NT2/D1 (cell line): ENCODE data around the gene DOCK7.
A peak's percentile ranks its signal among the peaks of the same experiment; 100 is the strongest.

ENCODE experiments used
- DNase-seq: peaks from one replicate; pipeline ENCODE4 v3.0.0-alpha.2; 2011; ENCODE audit warnings: low read depth, low spot score
- H3K27me3 ChIP-seq: 2 replicates; pipeline ENCODE4 v1.6.0; 2011; ENCODE audit warnings: mild to moderate bottlenecking; ENCODE audit not compliant: insufficient read length, insufficient read depth
- H3K36me3 ChIP-seq: 2 replicates; pipeline ENCODE4 v1.6.1; 2011; ENCODE audit warnings: mild to moderate bottlenecking, low read length, mixed read lengths; ENCODE audit not compliant: insufficient read depth, insufficient read length
- H3K4me1 ChIP-seq: 2 replicates; pipeline ENCODE4 v1.5.1; 2011; ENCODE audit not compliant: insufficient read depth, insufficient read length
- H3K4me3 ChIP-seq: 2 replicates; pipeline ENCODE4 v1.5.1; 2011; ENCODE audit warnings: low read depth; ENCODE audit not compliant: insufficient read length
- H3K9ac ChIP-seq: 2 replicates; pipeline ENCODE4 v1.6.0; 2011; ENCODE audit warnings: low read depth; ENCODE audit not compliant: insufficient read length
- H3K9me3 ChIP-seq: 2 replicates; pipeline ENCODE4 v1.5.1; 2011; ENCODE audit warnings: mild to moderate bottlenecking, low read length; ENCODE audit not compliant: insufficient read depth
- SUZ12 ChIP-seq: IDR thresholded peaks from 2 replicates; pipeline ENCODE4 v1.6.1; 2011; ENCODE audit not compliant: insufficient read length, insufficient read depth; ENCODE audit errors: extremely low read depth
- YY1 ChIP-seq: IDR thresholded peaks from 2 replicates; pipeline ENCODE4 v1.6.1; 2011; ENCODE audit not compliant: insufficient read length, insufficient read depth
- ZNF274 ChIP-seq: IDR thresholded peaks from 2 replicates; pipeline ENCODE4 v1.6.1; 2011; ENCODE audit warnings: mild to moderate bottlenecking, low read depth, low read length

Gene DOCK7

DNA sequence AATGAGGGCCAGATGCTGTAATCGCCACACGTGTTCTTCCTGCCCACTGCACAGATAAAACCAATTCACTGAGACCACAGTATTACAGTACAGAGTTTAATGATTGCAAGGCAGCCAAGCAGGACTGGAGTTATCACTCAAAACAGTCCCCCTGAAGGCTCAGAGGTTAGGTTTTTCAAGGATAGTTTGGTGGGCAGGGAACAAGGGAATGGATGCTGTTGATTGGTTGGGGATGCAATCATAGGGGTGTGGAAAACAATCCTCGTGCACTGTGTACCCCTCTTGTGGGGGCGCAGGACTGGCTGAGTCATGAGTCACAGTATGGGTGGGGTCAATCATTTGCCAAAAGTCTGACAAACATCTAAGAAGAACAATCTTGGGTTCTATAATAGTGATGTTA is 263.8 kb downstream of the DOCK7 start:
- Histone ChIP-seq H3K4me1 (peaks cover 3% of the 10 kb centered on the region), H3K9me3 (no peaks in the 10 kb centered on the region), H3K27me3 (no peaks in the 10 kb centered on the region), H3K9ac (no peak overlapping the region), H3K4me3 (no peak overlapping the region), H3K36me3 (no peaks in the 10 kb centered on the region)
- no peak for DNase-seq
- TF ChIP-seq SUZ12 (no peak), ZNF274 (no peak), YY1 (no peak)

DNA sequence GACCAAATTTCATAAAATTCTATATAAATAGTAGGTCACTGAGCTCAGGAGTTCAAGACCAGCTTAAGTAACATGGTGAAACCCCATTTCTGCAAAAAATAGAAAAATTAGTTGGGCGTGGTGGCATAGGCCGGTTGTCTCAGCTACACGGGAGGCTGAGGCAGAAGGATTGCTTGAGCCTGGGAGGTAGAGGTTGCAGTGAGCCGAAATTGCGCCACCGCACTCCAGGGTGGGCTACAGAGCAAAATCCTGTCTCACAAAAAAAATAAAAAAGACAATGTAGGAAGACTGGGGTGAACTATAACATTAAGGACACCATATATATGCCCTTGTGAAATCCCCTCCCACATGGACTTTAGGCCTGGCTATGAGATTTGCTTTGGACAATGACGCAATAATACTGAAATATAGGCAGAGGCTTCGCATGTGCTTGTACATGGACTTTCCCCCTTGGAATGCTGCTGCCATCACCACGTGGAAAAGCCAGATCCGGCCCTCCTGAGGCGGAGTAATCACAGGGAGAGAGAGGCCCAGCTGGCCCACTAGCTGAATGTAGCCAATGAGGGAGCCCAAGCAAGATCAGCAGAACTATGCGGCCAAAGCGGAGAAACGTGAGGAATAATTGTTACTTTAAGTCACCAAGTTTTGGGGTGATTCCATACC is 264.5 kb downstream of the DOCK7 start:
- H3K4me1 ChIP-seq, result peaks cover 3% of the 10 kb centered on the region
- H3K9me3 ChIP-seq, result no peaks in the 10 kb centered on the region
- no peak for TF ChIP-seq SUZ12
- TF ChIP-seq YY1, result no peak
- no peak for TF ChIP-seq ZNF274
- no peak overlapping the region for H3K9ac ChIP-seq
- H3K4me3 ChIP-seq, result no peak overlapping the region
- no peak for DNase-seq
- no peaks in the 10 kb centered on the region for H3K36me3 ChIP-seq
- H3K27me3 ChIP-seq, result no peaks in the 10 kb centered on the region

DNA sequence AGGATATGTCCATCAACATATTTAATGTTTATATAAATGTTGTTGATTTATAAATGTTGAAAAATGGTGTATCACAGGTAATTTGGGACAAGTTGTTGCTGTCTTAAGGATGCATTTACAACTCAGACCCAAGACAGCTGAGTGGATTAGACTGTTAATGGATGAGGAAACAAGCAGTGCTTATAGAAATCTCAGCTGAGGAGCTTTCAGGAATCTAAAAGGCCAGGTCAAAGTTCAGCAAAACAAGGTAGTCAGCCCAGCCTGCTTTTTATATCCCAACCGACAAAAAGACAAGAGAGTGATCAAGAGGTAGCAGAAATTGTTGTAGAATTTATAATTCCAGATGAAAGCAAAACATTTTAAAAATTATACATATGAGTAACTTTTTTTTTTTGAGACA is 268.0 kb downstream of the DOCK7 start:
- Histone ChIP-seq H3K9ac (no peak overlapping the region), H3K4me3 (no peak overlapping the region), H3K4me1 (peaks cover 3% of the 10 kb centered on the region), H3K27me3 (no peaks in the 10 kb centered on the region), H3K9me3 (no peaks in the 10 kb centered on the region), H3K36me3 (no peaks in the 10 kb centered on the region)
- DNase-seq, result no peak
- TF ChIP-seq ZNF274, result no peak
- TF ChIP-seq SUZ12, result no peak
- TF ChIP-seq YY1, result no peak

DNA sequence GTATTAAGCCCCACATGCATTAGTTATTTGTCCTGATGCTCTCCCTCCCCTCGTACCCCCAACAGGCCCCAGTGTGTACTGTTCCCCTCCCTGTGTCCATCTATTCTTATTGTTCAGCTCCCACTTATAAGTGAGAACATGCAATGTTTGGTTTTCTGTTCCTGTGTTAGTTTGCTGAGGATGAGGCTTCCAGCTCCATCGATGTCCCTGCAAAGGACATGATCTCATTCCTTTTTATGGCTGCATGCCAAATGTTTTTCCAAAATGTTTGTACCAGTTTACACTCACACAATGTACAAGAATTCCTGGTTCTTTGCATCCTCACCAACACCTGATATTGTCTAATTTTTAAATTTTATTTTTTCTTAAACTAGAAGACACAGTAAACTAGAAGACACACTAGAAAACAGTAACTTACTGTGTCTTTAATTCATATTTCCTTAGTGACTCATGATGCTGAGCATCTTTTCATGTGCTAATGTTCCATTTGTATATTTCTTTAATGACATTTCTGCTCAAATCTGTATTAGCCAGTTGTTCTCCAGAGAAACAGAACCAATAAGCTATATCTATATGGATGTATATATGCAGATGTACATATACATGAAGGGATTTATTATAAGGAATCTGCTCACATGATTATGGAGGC is 270.7 kb downstream of the DOCK7 start:
- H3K9me3 ChIP-seq, result no peaks in the 10 kb centered on the region
- H3K36me3 ChIP-seq, result no peaks in the 10 kb centered on the region
- no peak for DNase-seq
- H3K4me1 ChIP-seq, result no peaks in the 10 kb centered on the region
- H3K27me3 ChIP-seq, result no peaks in the 10 kb centered on the region
- H3K4me3 ChIP-seq, result no peak overlapping the region
- no peak overlapping the region for H3K9ac ChIP-seq
- TF ChIP-seq ZNF274 (no peak), YY1 (no peak), SUZ12 (no peak)

DNA sequence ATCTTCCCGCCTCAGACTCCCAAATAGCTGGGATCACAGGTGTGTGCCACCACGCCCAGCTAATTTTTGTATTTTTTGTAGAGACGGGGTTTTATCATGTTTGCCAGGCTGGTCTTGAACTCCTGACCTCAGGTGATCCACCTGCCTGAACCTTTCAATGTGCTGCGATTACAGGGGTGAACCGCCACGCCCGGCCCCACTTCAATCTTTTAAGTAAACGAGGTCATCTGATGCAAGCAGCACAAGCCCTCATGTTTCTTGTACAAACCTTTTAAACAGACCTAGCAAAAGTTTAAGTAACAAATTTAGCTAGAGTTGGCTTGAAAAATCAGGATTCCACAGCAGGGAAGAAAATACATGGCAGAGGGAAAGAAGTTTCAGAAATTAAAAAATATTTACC is 272.5 kb downstream of the DOCK7 start:
- Histone ChIP-seq H3K27me3 (no peaks in the 10 kb centered on the region), H3K36me3 (no peaks in the 10 kb centered on the region), H3K9ac (no peak overlapping the region), H3K4me1 (no peaks in the 10 kb centered on the region), H3K9me3 (no peaks in the 10 kb centered on the region), H3K4me3 (no peak overlapping the region)
- no peak for TF ChIP-seq ZNF274
- TF ChIP-seq YY1, result no peak
- TF ChIP-seq SUZ12, result no peak
- no peak for DNase-seq

DNA sequence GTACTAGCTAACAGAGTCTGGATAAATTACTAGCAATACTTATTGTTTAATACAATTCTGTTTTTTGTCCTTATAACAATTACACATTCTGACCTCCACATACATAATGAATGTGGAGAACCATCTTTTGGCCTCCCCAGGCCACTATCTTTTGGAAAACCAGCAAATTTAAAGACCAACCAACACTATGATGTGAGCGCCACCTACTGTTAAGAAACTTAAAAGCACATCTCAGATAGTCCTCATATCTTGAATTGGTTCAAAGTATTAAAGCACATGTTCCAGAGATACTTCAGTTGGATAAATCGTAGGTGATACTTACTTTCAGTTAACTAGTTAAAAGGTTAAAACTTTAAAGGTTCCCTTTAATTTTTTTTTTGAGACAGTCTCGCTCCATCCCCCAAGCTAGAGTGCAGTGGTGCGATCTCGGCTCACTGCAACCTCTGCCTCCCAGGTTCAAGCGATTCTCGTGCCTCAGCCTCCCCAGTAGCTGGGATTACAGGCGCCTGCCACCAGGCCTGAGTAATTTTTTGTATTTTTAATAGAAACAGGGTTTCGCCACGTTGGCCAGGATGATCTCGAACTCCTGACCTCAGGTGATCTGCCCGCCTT is 280.7 kb downstream of the DOCK7 start:
- DNase-seq, result peak; percentile 63
- no peak for TF ChIP-seq YY1
- no peak for TF ChIP-seq SUZ12
- TF ChIP-seq ZNF274, result no peak
- H3K4me1 ChIP-seq, result no peaks in the 10 kb centered on the region

DNA sequence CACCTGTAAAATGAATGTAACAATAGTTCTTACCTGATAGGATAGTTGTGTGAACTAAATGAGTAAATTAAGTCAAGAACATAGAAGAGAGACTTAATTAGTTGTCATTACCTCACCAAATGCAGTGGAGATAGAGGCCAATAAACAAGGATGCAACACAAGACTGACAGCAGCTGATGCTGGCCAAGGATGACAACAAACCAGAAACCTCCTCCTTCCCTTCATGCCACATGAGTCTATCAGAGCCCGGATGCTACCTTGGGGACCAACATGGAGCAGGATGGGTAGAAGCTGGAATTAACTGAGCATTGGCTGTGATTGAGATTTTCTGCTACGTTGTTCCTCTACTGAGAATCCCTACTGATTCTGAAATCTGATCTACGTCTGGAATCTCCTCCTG is 281.6 kb downstream of the DOCK7 start:
- Histone ChIP-seq H3K9me3 (no peaks in the 10 kb centered on the region), H3K4me1 (no peaks in the 10 kb centered on the region), H3K9ac (no peak overlapping the region), H3K27me3 (no peaks in the 10 kb centered on the region), H3K4me3 (no peak overlapping the region), H3K36me3 (no peaks in the 10 kb centered on the region)
- DNase-seq, result no peak
- TF ChIP-seq ZNF274 (no peak), YY1 (no peak), SUZ12 (no peak)

More for the DNA sequence above, 280.7 kb downstream of the DOCK7 start:
- H3K4me3 ChIP-seq, result no peak overlapping the region
- H3K9ac ChIP-seq, result no peak overlapping the region
- no peaks in the 10 kb centered on the region for H3K27me3 ChIP-seq
- no peaks in the 10 kb centered on the region for H3K9me3 ChIP-seq
- H3K36me3 ChIP-seq, result no peaks in the 10 kb centered on the region
